HL-60 (cell line): ENCODE data around the gene ZNF786.

Experiments
- DNase-seq, 2 experiments: peaks; one replicate each; pipeline ENCODE4 v3.0.0-alpha.2; 2010 to 2020; ENCODE audit warnings: low read depth in 1 of 2, low spot score in 1 of 2
- H3K27ac ChIP-seq: fragments of 250-450 bp; sonication (Bioruptor Pico); replicated peaks from 2 replicates; pipeline ENCODE4 v1.5.1; 2020; ENCODE audit warnings: mild to moderate bottlenecking, moderate library complexity
- H3K27me3 ChIP-seq: fragments of 250-450 bp; sonication (Bioruptor Pico); 2 replicates; pipeline ENCODE4 v1.5.1; 2021; ENCODE audit warnings: mild to moderate bottlenecking, moderate library complexity; ENCODE audit not compliant: insufficient read depth, poor library complexity, severe bottlenecking
- H3K4me3 ChIP-seq: replicated peaks from 2 replicates; pipeline ENCODE4 v1.5.1; 2011; ENCODE audit warnings: mild to moderate bottlenecking, control low read depth, low read length; ENCODE audit not compliant: insufficient read depth
- GABPA ChIP-seq: IDR thresholded peaks from 2 replicates; pipeline ENCODE4 v1.6.1; 2012; ENCODE audit warnings: low read depth
- POLR2AphosphoS5 ChIP-seq: IDR thresholded peaks from 2 replicates; pipeline ENCODE4 v1.6.1; 2012; ENCODE audit warnings: low read depth
- SPI1 ChIP-seq: IDR thresholded peaks from 2 replicates; pipeline ENCODE4 v1.6.1; 2012; ENCODE audit warnings: low read depth, mild to moderate bottlenecking, borderline replicate concordance
- TF ChIP-seq, protein P1 (sequence below): IDR thresholded peaks from 2 replicates; pipeline ENCODE4 v1.6.1; 2012; ENCODE audit warnings: low read depth; ENCODE audit not compliant: insufficient replicate concordance
- TF ChIP-seq, protein P2 (sequence below): IDR thresholded peaks from one replicate; pipeline ENCODE4 v1.5.1; 2011; ENCODE audit warnings: low read length, control low read depth, inconsistent platforms; ENCODE audit not compliant: insufficient read depth

ZNF786 gene

DNA sequence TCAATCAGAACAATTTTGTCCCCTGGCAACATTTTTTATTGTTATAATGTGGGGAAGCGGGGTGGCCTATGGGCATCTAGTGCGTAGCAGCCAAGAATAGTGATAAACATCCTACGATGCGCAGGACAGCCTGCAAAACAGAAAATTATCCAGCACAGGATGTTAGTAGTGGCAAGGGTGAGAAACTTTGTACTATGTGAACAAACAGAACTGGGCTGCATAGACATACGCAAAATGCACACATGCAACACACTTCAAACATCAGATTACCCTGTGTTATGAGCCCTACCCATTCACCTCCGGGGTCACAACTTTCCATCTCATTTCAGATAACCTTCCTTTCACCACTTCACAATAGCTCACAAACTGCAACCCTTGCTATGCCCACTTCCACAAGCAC lies 3.1 kb downstream of the ZNF786 start:
- Histone ChIP-seq H3K4me3 (no peak overlapping the region), H3K27me3 (no peaks in the 10 kb centered on the region), H3K27ac (no peak overlapping the region)
- TF ChIP-seq SPI1, result no peak
- TF ChIP-seq, protein P1, sequence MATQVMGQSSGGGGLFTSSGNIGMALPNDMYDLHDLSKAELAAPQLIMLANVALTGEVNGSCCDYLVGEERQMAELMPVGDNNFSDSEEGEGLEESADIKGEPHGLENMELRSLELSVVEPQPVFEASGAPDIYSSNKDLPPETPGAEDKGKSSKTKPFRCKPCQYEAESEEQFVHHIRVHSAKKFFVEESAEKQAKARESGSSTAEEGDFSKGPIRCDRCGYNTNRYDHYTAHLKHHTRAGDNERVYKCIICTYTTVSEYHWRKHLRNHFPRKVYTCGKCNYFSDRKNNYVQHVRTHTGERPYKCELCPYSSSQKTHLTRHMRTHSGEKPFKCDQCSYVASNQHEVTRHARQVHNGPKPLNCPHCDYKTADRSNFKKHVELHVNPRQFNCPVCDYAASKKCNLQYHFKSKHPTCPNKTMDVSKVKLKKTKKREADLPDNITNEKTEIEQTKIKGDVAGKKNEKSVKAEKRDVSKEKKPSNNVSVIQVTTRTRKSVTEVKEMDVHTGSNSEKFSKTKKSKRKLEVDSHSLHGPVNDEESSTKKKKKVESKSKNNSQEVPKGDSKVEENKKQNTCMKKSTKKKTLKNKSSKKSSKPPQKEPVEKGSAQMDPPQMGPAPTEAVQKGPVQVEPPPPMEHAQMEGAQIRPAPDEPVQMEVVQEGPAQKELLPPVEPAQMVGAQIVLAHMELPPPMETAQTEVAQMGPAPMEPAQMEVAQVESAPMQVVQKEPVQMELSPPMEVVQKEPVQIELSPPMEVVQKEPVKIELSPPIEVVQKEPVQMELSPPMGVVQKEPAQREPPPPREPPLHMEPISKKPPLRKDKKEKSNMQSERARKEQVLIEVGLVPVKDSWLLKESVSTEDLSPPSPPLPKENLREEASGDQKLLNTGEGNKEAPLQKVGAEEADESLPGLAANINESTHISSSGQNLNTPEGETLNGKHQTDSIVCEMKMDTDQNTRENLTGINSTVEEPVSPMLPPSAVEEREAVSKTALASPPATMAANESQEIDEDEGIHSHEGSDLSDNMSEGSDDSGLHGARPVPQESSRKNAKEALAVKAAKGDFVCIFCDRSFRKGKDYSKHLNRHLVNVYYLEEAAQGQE, result no peak
- TF ChIP-seq POLR2AphosphoS5, result no peak
- TF ChIP-seq GABPA, result no peak
- TF ChIP-seq, protein P2, sequence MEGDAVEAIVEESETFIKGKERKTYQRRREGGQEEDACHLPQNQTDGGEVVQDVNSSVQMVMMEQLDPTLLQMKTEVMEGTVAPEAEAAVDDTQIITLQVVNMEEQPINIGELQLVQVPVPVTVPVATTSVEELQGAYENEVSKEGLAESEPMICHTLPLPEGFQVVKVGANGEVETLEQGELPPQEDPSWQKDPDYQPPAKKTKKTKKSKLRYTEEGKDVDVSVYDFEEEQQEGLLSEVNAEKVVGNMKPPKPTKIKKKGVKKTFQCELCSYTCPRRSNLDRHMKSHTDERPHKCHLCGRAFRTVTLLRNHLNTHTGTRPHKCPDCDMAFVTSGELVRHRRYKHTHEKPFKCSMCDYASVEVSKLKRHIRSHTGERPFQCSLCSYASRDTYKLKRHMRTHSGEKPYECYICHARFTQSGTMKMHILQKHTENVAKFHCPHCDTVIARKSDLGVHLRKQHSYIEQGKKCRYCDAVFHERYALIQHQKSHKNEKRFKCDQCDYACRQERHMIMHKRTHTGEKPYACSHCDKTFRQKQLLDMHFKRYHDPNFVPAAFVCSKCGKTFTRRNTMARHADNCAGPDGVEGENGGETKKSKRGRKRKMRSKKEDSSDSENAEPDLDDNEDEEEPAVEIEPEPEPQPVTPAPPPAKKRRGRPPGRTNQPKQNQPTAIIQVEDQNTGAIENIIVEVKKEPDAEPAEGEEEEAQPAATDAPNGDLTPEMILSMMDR, result no peak
- no peak for DNase-seq

- TF ChIP-seq, protein P2, result no peak
- no peak for TF ChIP-seq GABPA
- peak; percentile 85 for TF ChIP-seq SPI1
- no peak for TF ChIP-seq POLR2AphosphoS5
- TF ChIP-seq, protein P1, result no peak
- no peak overlapping the region for H3K4me3 ChIP-seq
- DNase-seq, result peak in 1 of 2 experiments; percentile 14
Observed at GRCh38 chr7:149085866-149086265, 4.7 kb downstream of the ZNF786 start.

DNA sequence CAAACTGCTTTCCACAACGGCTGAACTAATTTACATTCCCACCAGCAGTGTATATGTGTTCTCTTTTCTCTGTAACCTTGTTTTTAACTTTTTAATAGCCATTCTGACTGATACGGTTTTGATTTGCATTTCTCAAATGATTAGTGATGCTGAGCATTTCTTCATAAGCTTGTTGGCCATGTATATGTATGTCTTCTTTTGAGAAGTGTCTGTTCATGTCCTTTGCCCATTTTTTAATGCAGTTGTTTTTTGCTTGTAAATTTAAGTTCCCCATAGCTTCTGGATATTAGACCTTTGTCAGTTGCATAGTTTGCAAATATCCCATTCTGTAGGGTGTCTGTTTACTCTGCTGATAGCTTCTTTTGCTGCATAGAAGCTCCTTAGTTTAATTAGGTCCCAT lies 6.1 kb downstream of the ZNF786 start:
- DNase-seq, result no peak
- TF ChIP-seq, protein P2, result no peak
- TF ChIP-seq, protein P1, result no peak
- TF ChIP-seq SPI1 (no peak), POLR2AphosphoS5 (no peak), GABPA (no peak)
- no peak overlapping the region for H3K27ac ChIP-seq
- no peaks in the 10 kb centered on the region for H3K27me3 ChIP-seq
- no peak overlapping the region for H3K4me3 ChIP-seq

More at GRCh38 chr7:149085866-149086265, 4.7 kb downstream of the ZNF786 start:
- no peak overlapping the region for H3K27ac ChIP-seq
- no peaks in the 10 kb centered on the region for H3K27me3 ChIP-seq
